Mucosa of descending colon (tissue), 3 donors: Measurements from ENCODE around the gene SFMBT2. TPM values are rescaled to one million over a fixed set of nuclear protein-coding genes. Genes with fewer than 3 reads are reported as not detected.
A peak's percentile ranks its signal among the peaks of the same experiment; 100 is the strongest.

Experiments used
- ATAC-seq: fragments of 200-7000 bp; cut with Tn5 transposase; one replicate; pipeline ENCODE4 v1.9.1; 2020; ENCODE audit warnings: mild to moderate bottlenecking, moderate library complexity
- DNase-seq, 3 donors: peaks; one replicate each; pipeline ENCODE4 v3.0.0-alpha.2; 2020
- H3K36me3 ChIP-seq: fragments of 200-600 bp; one replicate; pipeline ENCODE4 v1.8.0; 2021; ENCODE audit warnings: low read depth, mild to moderate bottlenecking
- H3K4me1 ChIP-seq: fragments of 200-600 bp; one replicate; pipeline ENCODE4 v1.8.0; 2021; ENCODE audit warnings: low read depth, mild to moderate bottlenecking
- H3K4me3 ChIP-seq: fragments of 200-600 bp; one replicate; pipeline ENCODE4 v1.8.0; 2021; ENCODE audit warnings: mild to moderate bottlenecking
- H3K9me3 ChIP-seq: fragments of 200-600 bp; one replicate; pipeline ENCODE4 v1.8.0; 2021; ENCODE audit warnings: mild to moderate bottlenecking
- CTCF ChIP-seq: fragments of 200-600 bp; IDR thresholded peaks from one replicate; pipeline ENCODE4 v1.8.0; 2022; ENCODE audit warnings: antibody characterized with exemption, mild to moderate bottlenecking
- intact Hi-C, 2 donors: fragments of 100-400 bp; cut with DNase I in 1 of 2; cut with micrococcal nuclease in 1 of 2; formaldehyde crosslinking; loops; one replicate each; pipeline versions ENCODE4 v1.11.0 to v1.11.1; 2022; cut with DNase I, micrococcal nuclease
- total RNA-seq, 3 donors: library from RNA; stranded (reverse); fragmentation: NEBNext Ultra II Directional in 2 of 3; extraction: Animal tissue kit (Norgen Biotek cat#: 25700) in 2 of 3; gene quantifications; one replicate each; pipeline versions ENCODE4 v1.2.1 to v1.2.4, GENCODE V29; 2021 to 2023
- donor health status: DM: no; HTN: no; CAD: no; lungs with moderate emphysema.
- donor health status: DM: no; HTN: no; CAD: no.
- donor health status: DM: no; HTN: yes; CAD: no.

SFMBT2 gene
- total RNA-seq, 3 donors from 2014 or later, result 3.9 to 8.8 (median 5.7) TPM

GRCh38 chr10:7414766-7415165 lies 3.9 kb upstream of the SFMBT2 start:
- ATAC-seq, result no peak
- no peaks in the 10 kb centered on the region for H3K36me3 ChIP-seq
- DNase-seq, result no peak
- no peaks in the 10 kb centered on the region for H3K9me3 ChIP-seq
- intact Hi-C loops, result loop anchor here in 1 of 2 donors (10.0 kb wide), 1 partner anchor 150 kb away; no protein-coding TSS in a partner anchor
- no peak for TF ChIP-seq CTCF
- no peak overlapping the region for H3K4me3 ChIP-seq
- peaks cover 3% of the 10 kb centered on the region for H3K4me1 ChIP-seq

- Histone ChIP-seq H3K9me3 (no peaks in the 10 kb centered on the region), H3K4me3 (no peak overlapping the region), H3K36me3 (no peaks in the 10 kb centered on the region), H3K4me1 (peaks cover 3% of the 10 kb centered on the region)
- ATAC-seq (no peak), DNase-seq (peak in 1 of 3 donors; percentile 31)
- no peak for TF ChIP-seq CTCF
- intact Hi-C loops, result loop anchor here in 1 of 2 donors (10.0 kb wide), 1 partner anchor 148 kb away; no protein-coding TSS in a partner anchor
Observed at GRCh38 chr10:7412928-7413282, 2.1 kb upstream of the SFMBT2 start.

GRCh38 chr10:7412237-7412927 lies 1.5 kb upstream of the SFMBT2 start:
- DNase-seq (peak; percentile 49 to 67 (median 49)), ATAC-seq (peak; percentile 16)
- TF ChIP-seq CTCF, result no peak
- Histone ChIP-seq H3K36me3 (no peaks in the 10 kb centered on the region), H3K9me3 (no peaks in the 10 kb centered on the region), H3K4me1 (peaks cover 3% of the 10 kb centered on the region), H3K4me3 (no peak overlapping the region)
- intact Hi-C loops, result loop anchor here in 1 of 2 donors (10.0 kb wide), 1 partner anchor 148 kb away; no protein-coding TSS in a partner anchor

- H3K4me3 ChIP-seq, result no peak overlapping the region
- DNase-seq, result peak in 1 of 3 donors; percentile 45
- ATAC-seq, result peak; percentile 5
- H3K36me3 ChIP-seq, result no peaks in the 10 kb centered on the region
- peaks cover 3% of the 10 kb centered on the region for H3K4me1 ChIP-seq
- intact Hi-C loops, result loop anchor here in 1 of 2 donors (10.0 kb wide), 1 partner anchor 147 kb away; no protein-coding TSS in a partner anchor
- TF ChIP-seq CTCF, result no peak
- H3K9me3 ChIP-seq, result no peaks in the 10 kb centered on the region
Observed at GRCh38 chr10:7411671-7412128, 866 bp upstream of the SFMBT2 start.

- no peak for TF ChIP-seq CTCF
- no peaks in the 10 kb centered on the region for H3K9me3 ChIP-seq
- peaks cover 3% of the 10 kb centered on the region for H3K4me1 ChIP-seq
- ATAC-seq, result peak; percentile 14
- H3K4me3 ChIP-seq, result peak overlapping the region; percentile 32
- H3K36me3 ChIP-seq, result no peaks in the 10 kb centered on the region
- intact Hi-C loops, result loop anchor here in 1 of 2 donors (10.0 kb wide), 1 partner anchor 146 kb away; no protein-coding TSS in a partner anchor
- DNase-seq, result peak in 1 of 3 donors; percentile 39
Observed at GRCh38 chr10:7410301-7410861, 453 bp downstream of the SFMBT2 start.
